T1000 (cell line): ENCODE data around the gene SLC25A11.
"Not testable (repeated sequence)": the region's sequence is repeated elsewhere in the genome, so short reads cannot be mapped to it uniquely, and the experiment has no call there.

Experiments
- DNase-seq: peaks from one replicate; lab custom pipeline; 2025; ENCODE audit warnings: mixed read lengths; lab: John Stamatoyannopoulos, UW

The SLC25A11 gene

GRCh38 chr17:4945176-4945943 lies 5.5 kb upstream of the SLC25A11 start:
- peak; percentile 70 for DNase-seq

GRCh38 chr17:4944554-4945175 lies 4.8 kb upstream of the SLC25A11 start:
- no peak for DNase-seq

- no peak for DNase-seq
Observed at GRCh38 chr17:4944163-4944553, 4.3 kb upstream of the SLC25A11 start.

- no peak for DNase-seq
Observed at GRCh38 chr17:4942760-4943508, 3.1 kb upstream of the SLC25A11 start.

- no peak for DNase-seq
Observed at GRCh38 chr17:4941319-4941610, 1.4 kb upstream of the SLC25A11 start.

GRCh38 chr17:4940555-4941318 lies 891 bp upstream of the SLC25A11 start:
- no peak for DNase-seq

GRCh38 chr17:4939546-4939795 lies 375 bp downstream of the SLC25A11 start:
- no peak for DNase-seq

GRCh38 chr17:4938688-4939545 lies 929 bp downstream of the SLC25A11 start:
- no peak for DNase-seq

GRCh38 chr17:4938069-4938491 lies 1.8 kb downstream of the SLC25A11 start:
- no peak for DNase-seq

GRCh38 chr17:4937553-4937952 lies 2.3 kb downstream of the SLC25A11 start:
- DNase-seq: no peak

GRCh38 chr17:4936436-4936835 lies 3.4 kb downstream of the SLC25A11 start:
- no peak for DNase-seq

GRCh38 chr17:4935650-4936049 lies 4.2 kb downstream of the SLC25A11 start:
- DNase-seq: no peak

GRCh38 chr17:4934173-4934979 lies 5.5 kb downstream of the SLC25A11 start:
- no peak for DNase-seq

GRCh38 chr17:4933646-4934045 lies 6.2 kb downstream of the SLC25A11 start:
- DNase-seq: no peak

GRCh38 chr17:4932756-4933155 lies 7.1 kb downstream of the SLC25A11 start:
- DNase-seq: no peak

- no peak for DNase-seq
Observed at GRCh38 chr17:4931963-4932362, 7.9 kb downstream of the SLC25A11 start, which contains the start of gene GP1BA. TSS of gene GP1BA (plus strand) at chr17:4932277. CDS start at chr17:4932605, 328 bp downstream.

GRCh38 chr17:4928881-4929280 lies 11.0 kb downstream of the SLC25A11 start:
- DNase-seq: no peak

- not testable (repeated sequence) for DNase-seq
Observed at GRCh38 chr17:4926577-4927335, 13.1 kb downstream of the SLC25A11 start.

- DNase-seq: no peak
Observed at GRCh38 chr17:4921320-4921719, 18.5 kb downstream of the SLC25A11 start.
